IPS-18a (cell line): ENCODE data around the gene PRKACB.

ENCODE experiments used
- H3K27ac ChIP-seq: one replicate; pipeline ENCODE4 v1.5.1; 2013; ENCODE audit warnings: low read length
- H3K27me3 ChIP-seq: one replicate; pipeline ENCODE4 v1.6.1; 2013; ENCODE audit warnings: mild to moderate bottlenecking, low read length; ENCODE audit not compliant: control insufficient read depth, insufficient read depth
- H3K36me3 ChIP-seq: one replicate; pipeline ENCODE4 v1.6.1; 2013; ENCODE audit warnings: low read depth, low read length; ENCODE audit not compliant: control insufficient read depth
- H3K4me1 ChIP-seq: one replicate; pipeline ENCODE4 v1.6.1; 2013; ENCODE audit warnings: low read depth, low read length; ENCODE audit not compliant: control insufficient read depth
- H3K4me3 ChIP-seq: one replicate; pipeline ENCODE4 v1.5.1; 2013; ENCODE audit warnings: low read length
- H3K9ac ChIP-seq: one replicate; pipeline ENCODE4 v1.6.1; 2013; ENCODE audit warnings: mild to moderate bottlenecking, low read length, moderate library complexity
- H3K9me3 ChIP-seq: one replicate; pipeline ENCODE4 v1.6.1; 2013; ENCODE audit warnings: low read depth, low read length; ENCODE audit not compliant: control insufficient read depth

PRKACB gene

GRCh38 chr1:84159533-84160240 lies 15.6 kb downstream of the PRKACB start:
- H3K4me1 ChIP-seq: no peaks in the 10 kb centered on the region
- no peaks in the 10 kb centered on the region for H3K36me3 ChIP-seq
- no peak overlapping the region for H3K9ac ChIP-seq
- H3K27me3 ChIP-seq: no peaks in the 10 kb centered on the region
- no peaks in the 10 kb centered on the region for H3K9me3 ChIP-seq
- no peak overlapping the region for H3K4me3 ChIP-seq
- H3K27ac ChIP-seq: no peak overlapping the region

DNA sequence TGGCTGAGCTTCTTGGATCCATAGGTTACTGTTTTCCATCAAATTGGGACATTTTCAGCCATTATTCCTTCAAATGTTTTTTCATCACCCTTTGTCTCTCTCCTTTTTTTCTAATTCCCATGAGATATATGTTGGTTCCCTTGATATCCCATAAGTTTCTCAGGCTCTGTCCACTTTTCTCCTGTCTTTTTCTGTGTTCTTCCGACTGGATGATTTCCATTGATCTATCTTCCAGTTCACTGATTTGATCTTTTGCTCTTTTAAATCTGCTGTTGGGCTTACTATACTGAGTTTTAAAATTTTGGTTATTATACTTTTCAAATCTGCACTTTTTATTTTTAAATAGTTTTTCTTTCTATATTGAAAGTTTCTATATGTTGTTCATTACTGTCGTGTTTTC lies 18.2 kb downstream of the PRKACB start:
- Histone ChIP-seq H3K4me3 (no peak overlapping the region), H3K36me3 (no peaks in the 10 kb centered on the region), H3K9ac (no peak overlapping the region), H3K27ac (no peak overlapping the region), H3K4me1 (no peaks in the 10 kb centered on the region), H3K9me3 (no peaks in the 10 kb centered on the region), H3K27me3 (no peaks in the 10 kb centered on the region)

- Histone ChIP-seq H3K9ac (no peak overlapping the region), H3K9me3 (no peaks in the 10 kb centered on the region), H3K36me3 (no peaks in the 10 kb centered on the region), H3K27ac (no peak overlapping the region), H3K4me3 (no peak overlapping the region), H3K4me1 (no peaks in the 10 kb centered on the region), H3K27me3 (no peaks in the 10 kb centered on the region)
Measured at GRCh38 chr1:84163123-84163931, 19.3 kb downstream of the PRKACB start.

- no peaks in the 10 kb centered on the region for H3K27me3 ChIP-seq
- no peak overlapping the region for H3K27ac ChIP-seq
- H3K9me3 ChIP-seq: no peaks in the 10 kb centered on the region
- no peaks in the 10 kb centered on the region for H3K4me1 ChIP-seq
- no peaks in the 10 kb centered on the region for H3K36me3 ChIP-seq
- no peak overlapping the region for H3K9ac ChIP-seq
- no peak overlapping the region for H3K4me3 ChIP-seq
Measured at GRCh38 chr1:84164161-84164560, 20.1 kb downstream of the PRKACB start.

- Histone ChIP-seq H3K9ac (no peak overlapping the region), H3K27me3 (no peaks in the 10 kb centered on the region), H3K36me3 (no peaks in the 10 kb centered on the region), H3K9me3 (no peaks in the 10 kb centered on the region), H3K4me1 (no peaks in the 10 kb centered on the region), H3K4me3 (no peak overlapping the region), H3K27ac (no peak overlapping the region)
Measured at GRCh38 chr1:84164567-84165021, 20.5 kb downstream of the PRKACB start.

DNA sequence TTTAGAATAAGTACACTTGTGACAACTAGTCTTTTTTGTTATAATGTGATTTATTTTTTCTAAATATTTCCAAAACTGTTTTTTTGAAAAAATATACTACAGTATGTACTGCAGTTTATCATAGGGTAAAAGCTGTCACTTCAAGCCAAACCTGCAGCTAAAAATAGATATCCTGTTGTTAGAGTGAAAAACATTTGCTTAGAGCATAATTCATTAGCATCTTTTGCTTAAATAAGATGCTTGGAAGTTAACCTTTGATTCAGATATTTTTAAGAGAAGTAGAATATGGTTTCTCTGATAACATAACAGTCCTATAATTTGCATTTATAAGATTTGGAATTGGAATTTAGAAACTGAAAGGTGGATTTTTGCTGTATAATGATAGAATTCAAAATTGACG lies 21.5 kb downstream of the PRKACB start:
- no peak overlapping the region for H3K4me3 ChIP-seq
- H3K9ac ChIP-seq: no peak overlapping the region
- no peaks in the 10 kb centered on the region for H3K4me1 ChIP-seq
- no peak overlapping the region for H3K27ac ChIP-seq
- H3K36me3 ChIP-seq: no peaks in the 10 kb centered on the region
- H3K27me3 ChIP-seq: no peaks in the 10 kb centered on the region
- no peaks in the 10 kb centered on the region for H3K9me3 ChIP-seq

DNA sequence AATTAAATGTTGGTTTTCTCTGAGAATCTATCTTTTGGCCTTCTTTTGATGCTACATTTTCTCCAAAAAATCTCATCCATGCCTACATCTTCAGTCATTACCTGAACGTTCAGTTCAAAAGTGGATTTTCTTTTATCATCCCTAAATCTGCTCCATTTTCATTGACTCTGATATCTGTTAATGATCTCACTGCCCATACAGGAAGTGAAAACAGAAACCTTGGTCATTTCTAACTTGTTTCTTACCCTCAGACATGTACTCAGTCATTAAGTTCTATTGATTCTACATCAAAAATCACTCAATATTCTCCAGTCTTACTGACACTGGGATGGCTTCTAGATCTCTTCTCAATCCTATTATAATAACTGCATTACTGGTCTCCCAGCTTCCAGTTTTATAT lies 22.7 kb downstream of the PRKACB start:
- no peak overlapping the region for H3K9ac ChIP-seq
- no peak overlapping the region for H3K27ac ChIP-seq
- no peaks in the 10 kb centered on the region for H3K9me3 ChIP-seq
- H3K27me3 ChIP-seq: no peaks in the 10 kb centered on the region
- no peak overlapping the region for H3K4me3 ChIP-seq
- no peaks in the 10 kb centered on the region for H3K4me1 ChIP-seq
- no peaks in the 10 kb centered on the region for H3K36me3 ChIP-seq

DNA sequence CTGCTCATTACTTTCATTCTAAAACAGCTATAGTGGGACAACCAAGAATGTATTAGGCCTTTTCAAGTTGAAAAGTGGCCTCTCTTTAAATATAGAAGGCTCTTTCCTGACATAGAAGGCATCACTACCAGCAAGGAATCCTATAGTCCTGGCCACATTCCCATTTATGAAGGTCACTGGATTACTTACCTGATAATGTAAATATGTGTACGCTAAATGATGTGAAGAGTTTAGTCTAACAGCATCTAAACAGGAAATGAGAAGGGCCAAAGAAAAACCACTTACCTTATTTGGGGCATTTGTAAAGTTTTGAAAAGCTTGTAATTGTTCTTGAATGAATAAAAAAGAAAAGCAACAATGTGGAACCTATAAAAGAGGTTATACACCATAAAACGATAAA lies 24.7 kb downstream of the PRKACB start:
- Histone ChIP-seq H3K36me3 (no peaks in the 10 kb centered on the region), H3K4me3 (no peak overlapping the region), H3K9me3 (no peaks in the 10 kb centered on the region), H3K4me1 (no peaks in the 10 kb centered on the region), H3K9ac (no peak overlapping the region), H3K27ac (no peak overlapping the region), H3K27me3 (no peaks in the 10 kb centered on the region)

DNA sequence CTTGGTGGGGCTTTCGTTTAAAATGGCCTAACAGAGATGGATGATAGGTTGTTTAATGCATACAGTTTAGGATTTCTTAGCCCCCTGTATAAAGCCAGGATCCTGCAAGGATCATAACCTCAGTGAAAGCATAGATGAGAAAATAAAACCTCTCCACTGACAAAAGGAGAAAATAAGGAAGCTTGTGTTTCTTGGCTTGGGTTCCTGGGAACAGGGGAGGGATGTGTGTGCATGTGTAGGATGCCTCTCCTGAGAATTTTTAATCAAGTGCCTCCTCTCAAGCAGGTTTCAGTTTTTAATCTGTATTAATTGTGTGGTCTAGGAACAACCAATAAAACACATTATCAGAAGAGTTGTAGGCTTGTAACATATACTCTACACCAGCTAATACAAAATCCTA lies 26.1 kb downstream of the PRKACB start:
- no peak overlapping the region for H3K27ac ChIP-seq
- no peaks in the 10 kb centered on the region for H3K27me3 ChIP-seq
- H3K4me1 ChIP-seq: peaks cover 8% of the 10 kb centered on the region
- H3K4me3 ChIP-seq: no peak overlapping the region
- H3K9me3 ChIP-seq: no peaks in the 10 kb centered on the region
- no peaks in the 10 kb centered on the region for H3K36me3 ChIP-seq
- H3K9ac ChIP-seq: no peak overlapping the region

GRCh38 chr1:84171481-84171880 lies 27.4 kb downstream of the PRKACB start:
- no peak overlapping the region for H3K9ac ChIP-seq
- peaks cover 8% of the 10 kb centered on the region for H3K4me1 ChIP-seq
- no peaks in the 10 kb centered on the region for H3K9me3 ChIP-seq
- no peak overlapping the region for H3K27ac ChIP-seq
- H3K36me3 ChIP-seq: no peaks in the 10 kb centered on the region
- no peak overlapping the region for H3K4me3 ChIP-seq
- no peaks in the 10 kb centered on the region for H3K27me3 ChIP-seq

DNA sequence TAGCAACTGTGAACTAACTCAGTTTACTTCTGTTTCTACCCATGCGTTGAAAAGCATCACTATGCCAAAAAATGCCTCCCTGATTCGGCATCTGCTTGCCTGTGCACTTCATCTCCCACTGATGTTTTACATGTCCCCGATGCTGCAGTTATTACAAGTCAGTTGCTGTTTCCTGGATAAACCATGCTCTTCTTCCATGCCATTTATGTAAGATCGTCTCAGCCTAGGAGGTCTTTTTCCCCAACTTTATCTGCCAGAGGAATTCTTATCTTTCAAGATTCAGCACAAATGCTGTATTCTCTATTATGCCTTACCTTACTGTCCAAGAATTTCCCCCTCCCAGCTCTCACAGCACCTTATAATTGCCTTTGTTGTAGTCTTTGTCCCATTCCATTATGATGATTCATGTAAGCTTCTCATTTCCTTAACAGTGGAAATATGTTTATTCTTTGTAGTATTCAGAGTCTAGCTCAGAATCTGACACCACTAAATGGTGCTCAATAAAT lies 30.0 kb downstream of the PRKACB start:
- Histone ChIP-seq H3K4me1 (peaks cover 8% of the 10 kb centered on the region), H3K27me3 (no peaks in the 10 kb centered on the region), H3K9ac (no peak overlapping the region), H3K27ac (no peak overlapping the region), H3K36me3 (no peaks in the 10 kb centered on the region), H3K4me3 (no peak overlapping the region), H3K9me3 (no peaks in the 10 kb centered on the region)
